ENCODE data around the gene CDHR4. TPM values are rescaled to one million over a fixed set of nuclear protein-coding genes. Genes with fewer than 3 reads are reported as not detected.

CDHR4 gene
- total and polyA plus RNA-seq, 2 of the 8 experiments (the other 6 are each of a cell fraction or from before 2014, with no cell fraction given) = 0.50 to 0.60 TPM

DNA sequence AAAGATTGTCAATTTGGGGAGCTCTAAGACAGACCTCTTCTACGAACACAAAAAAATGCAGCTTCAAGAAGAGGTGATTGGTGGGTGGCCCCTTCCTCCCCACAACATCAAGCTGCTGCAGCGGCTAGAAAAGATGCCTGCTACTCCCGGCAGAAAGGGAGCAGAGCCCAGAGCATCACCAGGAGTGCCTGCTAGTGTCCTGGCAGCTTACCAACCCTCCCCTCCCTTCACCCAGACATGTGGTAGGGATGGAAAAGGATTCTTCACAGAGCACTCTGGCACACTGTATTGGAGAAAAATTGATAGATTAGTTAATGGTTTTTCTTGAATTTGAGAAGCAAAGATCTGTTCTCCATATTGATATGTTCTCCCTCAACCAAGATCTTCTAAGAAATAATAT lies 24.1 kb downstream of the CDHR4 start (continued):
- TF ChIP-seq NANOG (IDR thresholded peaks at IDR 0.05; ENCODE audit: insufficient read depth, low read depth, low read length, poor library complexity, severe bottlenecking) = no peak
